ENCODE measurements around the gene GNG12. TPM values are rescaled to one million over a fixed set of nuclear protein-coding genes. Genes with fewer than 3 reads are reported as not detected.

GNG12 gene
- total RNA-seq, 1 experiment from 2014 or later = 23.7 TPM

DNA sequence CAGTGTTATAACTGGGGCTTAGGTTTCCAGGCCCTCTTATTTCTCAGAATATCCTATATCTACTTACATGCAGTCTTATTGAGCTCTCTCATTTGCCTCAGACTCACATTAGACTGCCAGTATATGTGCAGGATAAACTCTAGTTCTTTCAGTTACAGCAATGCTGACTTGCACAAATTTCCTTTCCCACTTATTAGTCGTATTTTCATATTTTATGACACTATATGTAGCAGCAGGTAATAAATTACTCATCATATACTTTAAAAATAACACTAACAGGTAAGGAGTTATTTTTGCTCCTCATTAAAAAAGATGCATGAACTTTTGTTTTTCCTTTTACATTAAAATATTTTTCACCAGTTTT, 82.6 kb downstream of the GNG12 start (continued):
- TF ChIP-seq HMGXB4 (CRISPR knock-in tag; IDR thresholded peaks at IDR 0.05) (no peak), ZNF232 (CRISPR knock-in tag; IDR thresholded peaks at IDR 0.05) (no peak), NFATC4 (CRISPR knock-in tag; IDR thresholded peaks at IDR 0.05) (no peak)

DNA sequence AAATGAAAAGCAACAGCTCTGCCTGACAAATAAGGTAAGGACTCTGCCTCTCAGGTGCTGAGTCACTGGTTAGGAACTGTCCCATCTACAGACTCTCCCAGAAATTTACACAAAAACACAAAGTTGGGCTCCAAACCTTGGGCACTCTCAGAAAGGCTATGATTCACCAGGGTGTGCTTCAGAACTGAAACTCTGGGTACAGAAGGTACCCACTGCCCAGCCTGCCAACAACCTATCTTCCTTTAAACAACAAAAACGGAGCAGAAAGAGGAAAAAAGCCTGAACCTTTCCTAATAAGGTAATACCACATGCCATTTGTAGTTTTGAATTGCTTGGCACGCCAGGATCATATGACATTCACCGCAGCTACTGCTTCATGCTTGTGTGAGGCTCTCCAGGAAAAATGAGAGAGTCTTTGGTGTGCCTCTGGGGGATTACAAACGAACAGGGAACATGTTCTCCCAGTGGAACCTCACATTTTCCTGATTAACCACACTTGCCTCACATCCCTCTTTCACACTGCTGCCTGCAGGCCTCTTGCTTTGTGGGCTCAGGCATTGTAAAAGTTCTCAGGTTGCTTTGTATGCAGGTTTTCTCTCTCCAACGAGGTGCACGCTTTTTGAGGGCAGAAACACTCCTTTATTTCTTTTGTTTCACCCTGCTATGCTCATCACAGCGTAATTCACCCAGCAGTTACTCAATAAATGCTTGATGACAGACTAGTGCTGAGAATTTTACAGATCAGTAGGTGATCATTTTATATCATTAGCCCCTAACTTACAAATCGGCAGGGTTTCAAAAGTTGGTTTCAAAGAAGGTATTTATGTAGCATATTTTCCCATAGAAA, 83.2 kb downstream of the GNG12 start:
- Mint-ChIP-seq H3K27me3 (ENCODE audit: low read depth) (peaks cover 3% of the 10 kb centered on the region), H3K27ac (peak overlapping the region; percentile 97), H3K4me1 (peaks cover 89% of the 10 kb centered on the region), H3K9me3 (no peaks in the 10 kb centered on the region), H3K4me3 (peak overlapping the region; percentile 53), H3K36me3 (no peaks in the 10 kb centered on the region)
- ChIA-PET CTCF (interaction anchor here (0.7 to 1.1 kb wide), 3 partner anchors 10 to 226 kb away, joined by 3 to 5 read pairs (median 4); no protein-coding TSS in a partner anchor), POLR2A (interaction anchor here (1.7 kb wide), 1 partner anchor 65 kb away, joined by 5 read pairs; the partner anchor contains the start of gene GADD45A)
- DNase-seq (ENCODE audit: low spot score) (no peak), ATAC-seq (peak; percentile 14)
- TF ChIP-seq NFE2L1 (CRISPR knock-in tag; IDR thresholded peaks at IDR 0.05) = peak; percentile 74
- TF ChIP-seq, protein P1, sequence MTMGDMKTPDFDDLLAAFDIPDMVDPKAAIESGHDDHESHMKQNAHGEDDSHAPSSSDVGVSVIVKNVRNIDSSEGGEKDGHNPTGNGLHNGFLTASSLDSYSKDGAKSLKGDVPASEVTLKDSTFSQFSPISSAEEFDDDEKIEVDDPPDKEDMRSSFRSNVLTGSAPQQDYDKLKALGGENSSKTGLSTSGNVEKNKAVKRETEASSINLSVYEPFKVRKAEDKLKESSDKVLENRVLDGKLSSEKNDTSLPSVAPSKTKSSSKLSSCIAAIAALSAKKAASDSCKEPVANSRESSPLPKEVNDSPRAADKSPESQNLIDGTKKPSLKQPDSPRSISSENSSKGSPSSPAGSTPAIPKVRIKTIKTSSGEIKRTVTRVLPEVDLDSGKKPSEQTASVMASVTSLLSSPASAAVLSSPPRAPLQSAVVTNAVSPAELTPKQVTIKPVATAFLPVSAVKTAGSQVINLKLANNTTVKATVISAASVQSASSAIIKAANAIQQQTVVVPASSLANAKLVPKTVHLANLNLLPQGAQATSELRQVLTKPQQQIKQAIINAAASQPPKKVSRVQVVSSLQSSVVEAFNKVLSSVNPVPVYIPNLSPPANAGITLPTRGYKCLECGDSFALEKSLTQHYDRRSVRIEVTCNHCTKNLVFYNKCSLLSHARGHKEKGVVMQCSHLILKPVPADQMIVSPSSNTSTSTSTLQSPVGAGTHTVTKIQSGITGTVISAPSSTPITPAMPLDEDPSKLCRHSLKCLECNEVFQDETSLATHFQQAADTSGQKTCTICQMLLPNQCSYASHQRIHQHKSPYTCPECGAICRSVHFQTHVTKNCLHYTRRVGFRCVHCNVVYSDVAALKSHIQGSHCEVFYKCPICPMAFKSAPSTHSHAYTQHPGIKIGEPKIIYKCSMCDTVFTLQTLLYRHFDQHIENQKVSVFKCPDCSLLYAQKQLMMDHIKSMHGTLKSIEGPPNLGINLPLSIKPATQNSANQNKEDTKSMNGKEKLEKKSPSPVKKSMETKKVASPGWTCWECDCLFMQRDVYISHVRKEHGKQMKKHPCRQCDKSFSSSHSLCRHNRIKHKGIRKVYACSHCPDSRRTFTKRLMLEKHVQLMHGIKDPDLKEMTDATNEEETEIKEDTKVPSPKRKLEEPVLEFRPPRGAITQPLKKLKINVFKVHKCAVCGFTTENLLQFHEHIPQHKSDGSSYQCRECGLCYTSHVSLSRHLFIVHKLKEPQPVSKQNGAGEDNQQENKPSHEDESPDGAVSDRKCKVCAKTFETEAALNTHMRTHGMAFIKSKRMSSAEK (CRISPR knock-in tag; IDR thresholded peaks at IDR 0.05; ENCODE audit: borderline replicate concordance) = no peak
- no peak for TF ChIP-seq ARID4B (CRISPR knock-in tag; IDR thresholded peaks at IDR 0.05; ENCODE audit: borderline replicate concordance)
- TF ChIP-seq FOXP1 (CRISPR knock-in tag; IDR thresholded peaks at IDR 0.05; ENCODE audit: borderline replicate concordance) = no peak
- no peak for TF ChIP-seq NFYB (CRISPR knock-in tag; conservative IDR thresholded peaks at IDR 0.05; ENCODE audit: low read depth)

DNA sequence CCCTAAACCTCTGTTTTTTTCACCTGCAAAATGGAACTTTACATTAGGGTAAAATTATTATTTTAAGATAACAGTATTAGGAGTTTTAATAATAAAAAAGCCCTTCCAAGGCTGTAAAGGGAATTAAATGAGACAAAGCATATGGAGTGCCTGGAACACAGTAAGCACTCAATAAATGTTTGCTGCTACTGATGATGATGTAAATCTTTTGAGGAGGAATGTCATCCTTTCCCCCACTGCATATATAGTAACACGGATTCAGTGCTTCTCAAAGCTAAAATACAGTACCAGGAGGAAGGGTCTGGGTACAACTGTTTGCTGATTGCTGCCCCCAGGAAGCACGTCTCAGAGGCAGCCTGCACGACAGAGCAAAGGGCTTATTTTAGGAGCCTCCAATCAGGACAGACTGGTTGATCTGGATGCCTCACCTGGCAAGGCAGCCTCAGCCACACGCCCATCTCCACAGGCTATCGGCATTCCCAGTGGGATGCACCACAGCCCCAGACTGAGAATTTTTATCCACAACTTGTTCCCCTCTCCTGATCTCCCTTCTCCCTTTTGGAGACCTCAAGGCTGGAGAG, 83.9 kb downstream of the GNG12 start:
- H3K9me3 Mint-ChIP-seq = no peaks in the 10 kb centered on the region
- H3K4me1 Mint-ChIP-seq = peaks cover 93% of the 10 kb centered on the region
- peaks cover 10% of the 10 kb centered on the region for H3K27me3 Mint-ChIP-seq (ENCODE audit: low read depth)
- POLR2A ChIA-PET = interaction anchor here (1.7 kb wide), 1 partner anchor 64 kb away, joined by 5 read pairs; the partner anchor contains the start of gene GADD45A
- ATAC-seq = peak; percentile 87
- peak overlapping the region; percentile 97 for H3K27ac Mint-ChIP-seq
- DNase-seq (ENCODE audit: low spot score) = peak; percentile 60
- CTCF ChIA-PET = interaction anchor here (0.7 to 1.1 kb wide), 3 partner anchors 11 to 225 kb away, joined by 3 to 5 read pairs (median 4); no protein-coding TSS in a partner anchor
- no peaks in the 10 kb centered on the region for H3K36me3 Mint-ChIP-seq
- peak overlapping the region; percentile 53 for H3K4me3 Mint-ChIP-seq
- TF ChIP-seq MAX (CRISPR knock-in tag; IDR thresholded peaks at IDR 0.05) (no peak), KAT7 (CRISPR knock-in tag; IDR thresholded peaks at IDR 0.05; ENCODE audit: borderline replicate concordance) (no peak), NR3C1 (CRISPR knock-in tag; conservative IDR thresholded peaks at IDR 0.05; ENCODE audit: low read depth) (no peak), TEAD4 (CRISPR knock-in tag; IDR thresholded peaks at IDR 0.05) (0 out of 2 replicates have a peak, but pooled peaks have one; percentile 31), IRF2 (CRISPR knock-in tag; IDR thresholded peaks at IDR 0.05; ENCODE audit: borderline replicate concordance, low read depth) (no peak), PREB (CRISPR knock-in tag; IDR thresholded peaks at IDR 0.05; ENCODE audit: borderline replicate concordance) (no peak), TEAD1 (CRISPR knock-in tag; IDR thresholded peaks at IDR 0.05) (peak; percentile 85; the same call in 1 of the 2 replicates), FOXP4 (CRISPR knock-in tag; IDR thresholded peaks at IDR 0.05) (0 out of 2 replicates have a peak, but pooled peaks have one; percentile 59), RORB (CRISPR knock-in tag; IDR thresholded peaks at IDR 0.05) (no peak)
